ENCODE data around the gene AFAP1.
A peak's percentile ranks its signal among the peaks of the same experiment; 100 is the strongest.

Gene AFAP1

GRCh38 chr4:7781993-7782392, 157.7 kb downstream of the AFAP1 start:
- DNase-seq (ENCODE audit: low read depth), result no peak

GRCh38 chr4:7781366-7781765, 158.3 kb downstream of the AFAP1 start:
- no peak for DNase-seq (ENCODE audit: low read depth)

DNA sequence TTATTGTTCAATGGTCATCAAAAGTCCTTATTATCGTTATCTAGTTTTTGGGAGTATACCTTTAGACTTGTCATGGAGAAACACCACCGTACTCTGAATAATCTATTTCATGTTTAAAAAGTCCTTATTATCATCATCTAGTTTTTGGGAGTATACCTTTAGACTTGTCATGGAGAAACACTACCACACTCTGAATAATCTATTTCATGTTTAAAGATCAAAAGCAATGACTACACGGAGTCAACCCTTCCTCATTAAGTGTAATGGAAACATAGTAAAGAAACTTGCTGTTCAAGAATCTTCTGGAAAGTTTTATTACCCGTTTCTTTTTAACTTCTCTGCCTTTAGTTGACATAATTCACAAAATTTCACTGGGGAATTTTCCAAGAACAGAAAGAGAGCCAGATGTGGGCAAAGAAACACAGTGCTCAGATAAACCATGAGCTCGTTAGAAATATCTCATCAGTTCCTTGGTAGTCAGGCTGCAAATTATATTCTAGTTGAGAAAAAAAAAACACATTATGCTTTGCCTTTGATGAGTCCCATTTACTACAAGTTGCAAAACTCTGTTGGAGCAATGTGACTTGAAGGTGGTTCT, 158.8 kb downstream of the AFAP1 start:
- no peak for DNase-seq (ENCODE audit: low read depth)

DNA sequence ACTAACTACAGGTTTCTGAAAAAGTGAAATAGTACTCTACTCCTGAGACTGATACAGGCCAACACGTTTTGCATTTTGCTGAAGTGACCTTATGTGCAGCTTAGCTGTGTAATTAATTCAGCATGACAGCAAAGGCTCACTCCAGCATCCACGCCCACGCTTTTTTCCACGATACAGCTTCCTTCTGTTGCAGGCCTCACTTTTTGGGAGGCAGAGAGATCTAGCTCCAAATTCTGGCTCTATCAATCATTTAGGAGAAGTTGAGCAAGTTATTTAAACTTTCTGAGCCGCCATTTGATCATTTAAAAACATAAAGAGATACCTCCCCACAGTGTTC, 160.3 kb downstream of the AFAP1 start:
- no peak for DNase-seq (ENCODE audit: low read depth)

GRCh38 chr4:7778510-7779431, 160.9 kb downstream of the AFAP1 start:
- DNase-seq (ENCODE audit: low read depth), result no peak

DNA sequence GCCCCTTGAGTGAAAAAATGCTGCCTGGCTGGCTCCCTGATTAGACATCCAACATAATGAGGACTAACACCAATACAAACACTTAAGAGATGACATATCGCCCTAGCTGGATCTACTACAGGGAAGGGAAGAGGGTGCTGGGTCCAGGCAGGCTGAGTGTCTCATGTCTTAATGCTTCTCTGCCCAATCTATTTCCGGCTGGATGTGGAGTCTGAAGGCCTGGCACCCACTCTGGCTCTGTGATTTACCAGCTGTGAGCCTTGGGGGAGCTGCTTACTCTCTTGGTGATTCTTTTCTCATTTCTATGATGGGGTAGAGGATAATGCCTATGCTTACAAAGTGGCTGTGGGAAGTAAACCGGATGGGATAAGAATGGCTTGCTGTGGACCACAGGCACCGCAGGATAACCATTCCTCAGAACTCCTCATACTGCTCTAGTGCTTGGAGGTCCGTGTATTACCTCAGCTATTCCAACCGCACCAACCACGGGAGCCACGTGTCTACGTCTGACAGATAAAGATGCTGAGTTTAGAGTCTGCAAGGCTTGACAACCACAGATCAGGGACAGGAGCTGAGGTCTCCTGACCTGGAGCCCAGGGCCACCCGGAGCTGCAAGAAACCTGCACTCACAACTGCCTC, 161.7 kb downstream of the AFAP1 start:
- DNase-seq (ENCODE audit: low read depth), result no peak

- no peak for DNase-seq (ENCODE audit: low read depth)
Observed at GRCh38 chr4:7777017-7777710, 162.5 kb downstream of the AFAP1 start.

DNA sequence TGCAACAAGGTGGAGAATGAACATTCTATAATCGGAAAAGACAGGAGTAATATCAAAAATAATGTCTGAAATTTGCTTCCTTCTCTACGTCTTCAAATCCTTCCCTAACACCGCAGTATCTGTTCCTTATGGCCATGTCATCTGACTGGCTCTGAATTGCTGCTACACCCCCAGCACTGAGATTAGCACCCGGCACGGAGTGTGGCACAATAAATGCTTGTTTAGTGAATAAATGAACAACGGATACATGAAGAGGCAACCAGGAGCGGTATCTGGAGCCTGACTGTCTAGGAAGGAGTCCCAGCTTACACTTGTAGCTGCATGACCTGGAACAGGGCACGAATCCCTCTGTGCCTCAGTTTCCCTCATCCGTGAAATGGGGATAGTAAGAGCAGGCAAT, 164.3 kb downstream of the AFAP1 start:
- no peak for DNase-seq (ENCODE audit: low read depth)

DNA sequence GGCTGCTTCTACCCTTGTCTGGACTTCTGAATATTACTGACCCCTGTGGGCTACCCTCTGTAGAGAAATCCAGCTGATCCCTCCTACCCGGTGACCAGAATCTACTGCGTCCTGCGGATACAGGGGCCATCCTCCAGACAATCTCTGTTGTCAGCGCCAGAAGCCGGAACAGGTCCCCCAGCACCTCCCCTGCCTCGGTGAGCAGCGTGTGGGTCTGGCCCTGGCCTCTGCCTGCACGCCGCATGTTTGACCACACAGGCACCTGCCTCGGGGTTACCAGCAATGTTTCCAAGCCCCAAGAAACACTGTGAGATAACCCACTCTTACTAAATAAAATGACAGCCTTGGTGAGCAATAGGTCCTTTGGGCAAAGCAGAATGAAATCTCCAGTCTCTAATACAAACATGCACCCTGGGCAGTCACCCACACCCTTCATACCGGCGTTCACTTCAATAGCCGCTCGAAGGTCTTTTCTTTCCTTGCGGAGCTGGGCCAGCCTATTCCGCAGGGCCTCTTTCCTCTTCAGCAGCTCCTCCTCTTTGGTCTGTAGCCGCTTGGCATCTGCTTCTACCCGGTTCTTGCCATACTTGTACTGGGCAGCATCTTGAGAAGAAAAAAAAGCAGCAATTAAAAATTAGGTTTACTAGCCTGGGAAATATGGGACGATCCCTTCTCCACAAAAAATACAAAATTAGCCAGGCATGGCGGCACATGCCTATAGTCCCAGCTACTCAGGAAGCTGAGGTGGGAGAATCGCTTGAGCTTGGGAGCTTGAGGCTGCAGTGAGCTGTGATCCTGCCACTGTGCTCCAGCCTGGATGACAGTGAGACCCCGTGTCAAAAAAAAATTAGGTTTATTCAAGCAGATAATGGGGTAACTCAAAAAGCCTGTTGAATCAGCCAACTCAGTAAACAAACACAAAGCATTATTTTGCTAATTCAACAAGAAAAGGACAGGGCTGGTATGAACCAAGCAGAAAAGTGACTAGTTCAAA, 165.1 kb downstream of the AFAP1 start:
- DNase-seq (ENCODE audit: low read depth), result no peak

DNA sequence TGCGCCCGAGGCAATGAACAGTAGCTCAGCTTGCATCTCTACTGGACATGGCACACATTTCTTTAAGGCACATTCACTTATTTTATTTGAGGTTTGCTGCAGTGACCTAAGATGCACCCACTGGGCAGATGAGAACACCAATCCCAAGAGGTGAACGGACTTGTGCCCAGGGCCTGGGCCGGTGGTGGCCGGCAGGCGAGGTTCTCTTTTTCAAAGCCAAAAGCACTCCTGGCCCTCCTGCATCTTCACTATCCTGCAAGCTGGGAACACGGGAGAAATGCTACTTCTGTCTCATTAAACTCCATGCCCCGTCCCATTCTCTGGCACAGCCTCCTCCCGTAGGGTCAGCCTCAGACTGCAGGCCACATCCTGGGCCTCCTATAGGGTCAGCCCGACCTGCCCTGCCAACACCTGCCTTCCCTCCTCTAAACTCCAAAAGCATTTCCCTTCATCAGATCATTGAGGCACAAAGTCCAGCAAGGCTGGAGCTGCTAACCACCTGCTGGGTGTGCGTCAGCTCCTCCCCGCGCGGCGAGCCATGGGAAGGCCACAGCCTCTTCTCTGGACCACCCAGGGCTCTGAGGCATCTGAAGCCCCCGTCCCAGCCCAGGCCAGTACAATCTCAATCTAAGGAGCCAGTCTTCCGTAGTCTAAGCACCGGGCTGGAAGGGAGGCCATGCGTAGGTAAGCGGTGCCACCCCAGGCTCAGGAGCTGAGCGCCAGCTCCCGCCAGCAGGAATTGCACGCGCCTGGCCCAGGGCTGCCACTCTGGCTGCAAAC, 166.1 kb downstream of the AFAP1 start:
- DNase-seq (ENCODE audit: low read depth), result no peak

GRCh38 chr4:7772711-7773385, 166.8 kb downstream of the AFAP1 start:
- no peak for DNase-seq (ENCODE audit: low read depth)

GRCh38 chr4:7771541-7772507, 167.8 kb downstream of the AFAP1 start:
- DNase-seq (ENCODE audit: low read depth), result no peak

GRCh38 chr4:7771056-7771455, 168.6 kb downstream of the AFAP1 start:
- peak; percentile 15 for DNase-seq (ENCODE audit: low read depth)

- DNase-seq (ENCODE audit: low read depth), result no peak
Observed at GRCh38 chr4:7770224-7771050, 169.2 kb downstream of the AFAP1 start.

DNA sequence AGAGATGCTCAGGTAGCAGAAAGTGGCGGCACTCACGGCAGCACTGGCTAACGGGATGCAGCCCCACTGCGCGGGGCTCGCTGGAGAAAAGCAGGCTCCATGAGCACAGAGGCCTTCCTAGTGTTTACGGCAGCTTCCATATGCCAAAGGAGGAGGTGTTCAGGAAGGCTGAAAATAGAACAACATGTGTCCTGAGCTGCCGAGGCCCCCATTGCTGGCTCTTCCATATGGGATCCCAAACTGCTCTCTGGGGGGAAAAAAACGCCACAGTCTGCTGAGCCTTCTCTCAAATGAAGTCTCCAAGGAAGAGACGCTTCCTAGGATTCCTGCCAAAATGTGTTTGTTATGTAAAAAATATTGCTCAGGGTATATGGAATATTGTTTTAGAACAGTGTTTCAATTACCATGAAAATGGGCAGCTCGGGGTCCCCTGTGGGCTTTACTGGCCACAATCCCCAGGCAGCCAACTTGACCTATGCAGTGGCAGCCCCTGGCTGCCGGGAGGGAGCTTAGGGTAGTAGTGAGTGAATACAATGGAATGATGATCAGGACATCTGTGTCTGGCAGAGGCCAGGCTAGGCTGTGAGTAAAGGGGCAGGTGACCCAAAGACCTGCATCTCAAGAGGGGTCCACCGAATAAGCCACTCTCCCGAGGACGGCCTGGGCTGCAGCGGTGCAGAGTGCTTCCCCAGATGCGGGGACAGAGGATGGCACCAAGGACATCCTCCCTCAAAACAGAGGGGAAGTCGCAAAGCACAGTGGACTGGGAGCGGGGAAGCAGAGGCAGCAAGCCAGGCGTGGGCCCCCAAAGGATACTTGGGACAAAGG, 170.1 kb downstream of the AFAP1 start:
- no peak for DNase-seq (ENCODE audit: low read depth)

GRCh38 chr4:7768736-7769135, 170.9 kb downstream of the AFAP1 start:
- DNase-seq (ENCODE audit: low read depth), result no peak

GRCh38 chr4:7767966-7768365, 171.7 kb downstream of the AFAP1 start:
- no peak for DNase-seq (ENCODE audit: low read depth)
